Measurements from ENCODE around the gene CPOX. TPM values are rescaled to one million over a fixed set of nuclear protein-coding genes. Genes with fewer than 3 reads are reported as not detected.
A peak's percentile ranks its signal among the peaks of the same experiment; 100 is the strongest.

CPOX gene
- total and polyA plus RNA-seq, 10 of the 15 experiments (the other 5 are each of a cell fraction or from before 2014, with no cell fraction given): 40.7 to 72.6 (median 64.5) TPM

- no peak for TF ChIP-seq PAX8 (IDR thresholded peaks at IDR 0.05)
- TF ChIP-seq USF1 (IDR thresholded peaks at IDR 0.05; ENCODE audit: borderline replicate concordance, extremely low read length, insufficient read depth, low read depth, low read length): no peak
- TF ChIP-seq BMI1 (IDR thresholded peaks at IDR 0.05; ENCODE audit: borderline replicate concordance): no peak
- no peak for TF ChIP-seq MYC (IDR thresholded peaks at IDR 0.05; ENCODE audit: insufficient read depth, insufficient read length, insufficient replicate concordance, low read length, severe bottlenecking)
- no peak for TF ChIP-seq KAT2A (conservative IDR thresholded peaks at IDR 0.05; ENCODE audit: control insufficient read depth, low read depth, low read length)
- TF ChIP-seq SKIL (IDR thresholded peaks at IDR 0.05; ENCODE audit: low read depth, poor library complexity, severe bottlenecking): no peak
These were observed 8.9 kb downstream of the CPOX start (continued) for GRCh38 chr3:98584547-98584946.

- intact Hi-C loops (cut with micrococcal nuclease; ENCODE audit: unreplicated experiment) (no loop called here), in situ Hi-C loops (cut with MboI) (no loop called here)
- BruUV-seq (replicated peaks): no TSS peak
- Histone ChIP-seq H3K9me3 (replicated peaks; ENCODE audit: control insufficient read depth, insufficient read depth, low read length) (no peaks in the 10 kb centered on the region), H3K4me3 (peak overlapping the region; percentile 13; the same call in 1 of the 2 replicates), H4K20me1 (ENCODE audit: control insufficient read depth, insufficient read depth) (no peaks in the 10 kb centered on the region; the same call in 1 of the 2 replicates), H3K79me2 (ENCODE audit: control insufficient read depth, insufficient read depth, low read length) (peaks cover 53% of the 10 kb centered on the region), H3K27me3 (replicated peaks in 1 of 2; ENCODE audit: control insufficient read depth in 2 of 2, insufficient read depth in 2 of 2, low read length in 1 of 2) (no peaks in the 10 kb centered on the region), H3K4me2 (ENCODE audit: control insufficient read depth, insufficient read depth) (peak overlapping the region; percentile 68; the same call in 1 of the 2 replicates), H3K9ac (ENCODE audit: control insufficient read depth, insufficient read depth, low read length) (no peak overlapping the region), H3K36me3 (ENCODE audit: control insufficient read depth in 2 of 2, insufficient read depth in 2 of 2, low read length in 1 of 2) (peaks cover 3 to 40% of the 10 kb centered on the region in 2 experiments), H3K27ac (ENCODE audit: control insufficient read depth, insufficient read depth) (no peak overlapping the region), H2AFZ (ENCODE audit: control insufficient read depth, low read depth, low read length) (no peak overlapping the region), H3K4me1 (ENCODE audit: control insufficient read depth, insufficient read depth, low read length) (no peaks in the 10 kb centered on the region)
- ChIA-PET RAD21 (ENCODE audit: unreplicated experiment) (no interaction called here), SMC1A (ENCODE audit: uncharacterized antibody, unreplicated experiment) (no interaction called here), POLR2A (interaction anchor here (1.5 kb wide), 1 partner anchor 20 kb away, joined by 11 read pairs; no protein-coding TSS in a partner anchor), CTCF (interaction anchor here (1.3 kb wide), 1 partner anchor 11 kb away, joined by 4 read pairs; no protein-coding TSS in a partner anchor)
- 99% methylated on average over 4 of the region's 4 CpGs for WGBS (ENCODE audit: insufficient coverage, insufficient replicate concordance, low lambda C conversion rate, missing lambda C conversion rate)
- FAIRE-seq (no peak), DNase-seq (ENCODE audit: low read depth, low spot score) (no peak), ATAC-seq (peak; percentile 12; the same call in 2 of the 3 replicates)
- TF ChIP-seq SIX5 (IDR thresholded peaks at IDR 0.05; ENCODE audit: low read depth, low read length, severe bottlenecking) (no peak), HDAC2 (IDR thresholded peaks at IDR 0.05) (no peak), PAX8 (IDR thresholded peaks at IDR 0.05) (no peak), GATAD2B (conservative IDR thresholded peaks at IDR 0.05; ENCODE audit: low read depth) (no peak)
These were observed 9.6 kb downstream of the CPOX start for GRCh38 chr3:98583766-98584165.

Data from GM12878 (cell line).